ENCODE data around the gene HSD17B12. TPM values are rescaled to one million over a fixed set of nuclear protein-coding genes. Genes with fewer than 3 reads are reported as not detected.

The HSD17B12 gene
- polyA plus RNA-seq, 1 experiment = 67.7 TPM

DNA sequence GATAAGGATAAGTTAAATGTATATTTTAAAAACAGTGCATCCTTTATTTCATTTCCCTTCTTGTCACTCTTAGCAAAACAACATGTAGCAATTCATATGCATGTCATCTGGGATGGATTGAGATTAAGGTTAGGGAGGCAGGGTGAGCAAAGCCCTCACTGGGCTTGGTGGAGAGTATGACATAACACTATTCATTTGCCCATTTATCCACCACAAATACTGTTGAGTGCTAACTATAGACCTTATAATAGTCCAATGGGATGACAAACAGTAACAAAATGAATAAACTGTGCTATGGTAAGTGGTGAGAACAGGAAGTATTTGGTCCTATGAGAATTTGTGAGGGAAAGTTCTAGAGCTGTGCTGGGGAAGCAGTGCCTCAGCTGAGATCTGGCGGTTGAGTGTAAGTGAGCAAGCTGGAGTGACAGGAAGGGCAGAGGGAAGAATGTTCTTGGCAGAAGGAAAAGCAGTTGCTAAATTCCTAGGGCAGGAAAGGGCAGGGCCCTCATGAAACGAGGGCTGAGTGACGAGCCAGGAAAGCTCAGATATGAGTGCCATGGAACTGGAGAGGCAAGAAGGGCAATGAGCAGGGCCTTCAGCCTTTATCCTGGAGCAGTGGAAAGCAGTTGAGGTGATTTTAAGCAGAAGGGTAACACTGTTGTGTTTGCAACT is 6.7 kb downstream of the HSD17B12 start:
- TF ChIP-seq, protein P1, sequence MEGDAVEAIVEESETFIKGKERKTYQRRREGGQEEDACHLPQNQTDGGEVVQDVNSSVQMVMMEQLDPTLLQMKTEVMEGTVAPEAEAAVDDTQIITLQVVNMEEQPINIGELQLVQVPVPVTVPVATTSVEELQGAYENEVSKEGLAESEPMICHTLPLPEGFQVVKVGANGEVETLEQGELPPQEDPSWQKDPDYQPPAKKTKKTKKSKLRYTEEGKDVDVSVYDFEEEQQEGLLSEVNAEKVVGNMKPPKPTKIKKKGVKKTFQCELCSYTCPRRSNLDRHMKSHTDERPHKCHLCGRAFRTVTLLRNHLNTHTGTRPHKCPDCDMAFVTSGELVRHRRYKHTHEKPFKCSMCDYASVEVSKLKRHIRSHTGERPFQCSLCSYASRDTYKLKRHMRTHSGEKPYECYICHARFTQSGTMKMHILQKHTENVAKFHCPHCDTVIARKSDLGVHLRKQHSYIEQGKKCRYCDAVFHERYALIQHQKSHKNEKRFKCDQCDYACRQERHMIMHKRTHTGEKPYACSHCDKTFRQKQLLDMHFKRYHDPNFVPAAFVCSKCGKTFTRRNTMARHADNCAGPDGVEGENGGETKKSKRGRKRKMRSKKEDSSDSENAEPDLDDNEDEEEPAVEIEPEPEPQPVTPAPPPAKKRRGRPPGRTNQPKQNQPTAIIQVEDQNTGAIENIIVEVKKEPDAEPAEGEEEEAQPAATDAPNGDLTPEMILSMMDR (IDR thresholded peaks at IDR 0.05; ENCODE audit: insufficient read depth, low read depth, low read length) = no peak
- ChIA-PET POLR2A (interaction anchor here (0.5 kb wide), 1 partner anchor 80 kb away, joined by 4 read pairs; no protein-coding TSS in a partner anchor), CTCF (interaction anchor here (0.9 kb wide), 1 partner anchor 11 kb away, joined by 3 read pairs; no protein-coding TSS in a partner anchor)
- Histone ChIP-seq H3K27me3 (ENCODE audit: control insufficient read depth, insufficient read depth, low read length) (no peaks in the 10 kb centered on the region), H3K36me3 (ENCODE audit: control insufficient read depth, insufficient read depth, low read length) (no peaks in the 10 kb centered on the region), H3K4me3 (ENCODE audit: low read depth, low read length) (no peak overlapping the region)
- DNase-seq (ENCODE audit: low read depth) = no peak

DNA sequence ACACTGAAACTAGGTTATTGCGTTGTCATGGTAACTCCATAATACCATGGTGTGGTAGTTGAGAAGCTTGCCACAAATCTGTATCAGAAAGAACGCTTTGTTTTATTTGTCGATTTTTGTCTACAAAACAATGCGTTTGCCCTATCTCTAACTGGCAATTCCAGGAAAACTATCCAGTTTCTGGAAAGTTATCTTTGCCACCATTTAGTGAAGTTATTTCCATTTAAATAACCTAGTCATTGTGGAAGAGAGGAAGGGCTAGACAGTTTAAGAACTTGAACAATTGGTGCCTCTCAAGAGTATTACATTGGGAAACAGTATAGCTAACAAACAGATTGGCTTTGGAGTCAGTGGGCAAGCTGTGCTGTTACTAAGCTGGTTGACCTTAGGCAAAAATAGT is 7.9 kb downstream of the HSD17B12 start:
- POLR2A ChIA-PET = no interaction called here
- CTCF ChIA-PET = no interaction called here
- Histone ChIP-seq H3K36me3 (ENCODE audit: control insufficient read depth, insufficient read depth, low read length) (no peaks in the 10 kb centered on the region), H3K27me3 (ENCODE audit: control insufficient read depth, insufficient read depth, low read length) (no peaks in the 10 kb centered on the region), H3K4me3 (ENCODE audit: low read depth, low read length) (no peak overlapping the region)
- TF ChIP-seq, protein P1 (IDR thresholded peaks at IDR 0.05; ENCODE audit: insufficient read depth, low read depth, low read length) = no peak
- no peak for DNase-seq (ENCODE audit: low read depth)

DNA sequence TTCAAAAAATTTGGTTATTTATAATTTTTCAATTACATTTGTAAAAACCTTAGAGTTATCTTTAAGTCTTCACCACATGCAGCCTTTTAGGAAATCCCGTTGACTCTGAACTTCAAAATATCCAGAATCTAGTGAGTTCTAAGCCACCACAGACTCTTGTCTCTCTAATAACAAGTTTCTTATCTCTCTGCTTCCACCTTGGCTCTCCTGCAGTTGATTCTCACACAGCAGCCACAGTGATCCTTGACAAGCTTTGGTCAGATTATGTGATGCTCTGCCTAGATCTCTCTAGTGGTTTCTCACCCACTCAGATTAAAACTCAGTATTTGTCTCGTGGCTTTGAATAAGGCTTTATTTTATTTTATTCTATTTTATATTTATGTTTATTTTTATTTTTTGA is 8.6 kb downstream of the HSD17B12 start:
- DNase-seq (ENCODE audit: low read depth) = no peak
- CTCF ChIA-PET = no interaction called here
- Histone ChIP-seq H3K27me3 (ENCODE audit: control insufficient read depth, insufficient read depth, low read length) (no peaks in the 10 kb centered on the region), H3K4me3 (ENCODE audit: low read depth, low read length) (no peak overlapping the region), H3K36me3 (ENCODE audit: control insufficient read depth, insufficient read depth, low read length) (no peaks in the 10 kb centered on the region)
- POLR2A ChIA-PET = no interaction called here
- TF ChIP-seq, protein P1 (IDR thresholded peaks at IDR 0.05; ENCODE audit: insufficient read depth, low read depth, low read length) = no peak

DNA sequence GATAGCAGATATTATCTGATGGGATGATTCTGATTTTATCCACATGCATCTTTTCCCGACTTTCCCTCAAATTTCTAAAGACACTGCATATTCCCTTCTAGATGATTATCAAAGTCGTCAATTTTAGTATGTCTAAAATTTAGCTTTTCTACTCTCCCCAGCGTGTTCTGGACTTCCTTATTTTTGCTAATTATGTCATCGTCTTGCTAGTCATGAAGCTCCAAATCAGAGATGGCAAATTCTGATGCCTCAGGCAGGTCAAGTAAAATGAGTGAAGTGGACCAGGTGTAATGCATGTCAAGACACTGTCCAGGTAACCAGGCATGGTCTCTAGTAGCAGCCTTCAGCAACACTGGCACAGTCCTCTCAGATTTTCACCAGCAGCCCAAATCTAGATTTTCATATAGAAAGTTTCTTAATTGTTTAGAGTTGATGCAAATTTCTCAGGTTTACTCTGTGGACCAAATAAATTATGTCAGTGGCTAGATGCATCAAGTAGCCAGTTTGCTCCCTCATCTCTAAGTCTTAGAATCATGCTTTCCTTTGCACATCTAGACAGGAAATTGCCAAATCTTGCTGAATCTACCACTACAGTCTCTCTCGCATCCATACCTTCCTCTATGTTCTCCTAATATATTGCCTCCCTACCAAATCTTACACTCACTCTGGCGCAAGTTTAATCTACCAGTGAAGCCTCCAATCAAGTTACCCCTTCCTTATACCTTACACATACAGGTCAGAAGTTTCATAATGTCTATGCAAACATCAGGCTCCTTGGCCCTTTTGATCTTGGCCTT is 10.6 kb downstream of the HSD17B12 start:
- DNase-seq (ENCODE audit: low read depth) = no peak
- TF ChIP-seq, protein P1 (IDR thresholded peaks at IDR 0.05; ENCODE audit: insufficient read depth, low read depth, low read length) = no peak
- Histone ChIP-seq H3K36me3 (ENCODE audit: control insufficient read depth, insufficient read depth, low read length) (no peaks in the 10 kb centered on the region), H3K4me3 (ENCODE audit: low read depth, low read length) (no peak overlapping the region), H3K27me3 (ENCODE audit: control insufficient read depth, insufficient read depth, low read length) (no peaks in the 10 kb centered on the region)
- CTCF ChIA-PET = no interaction called here
- POLR2A ChIA-PET = no interaction called here

DNA sequence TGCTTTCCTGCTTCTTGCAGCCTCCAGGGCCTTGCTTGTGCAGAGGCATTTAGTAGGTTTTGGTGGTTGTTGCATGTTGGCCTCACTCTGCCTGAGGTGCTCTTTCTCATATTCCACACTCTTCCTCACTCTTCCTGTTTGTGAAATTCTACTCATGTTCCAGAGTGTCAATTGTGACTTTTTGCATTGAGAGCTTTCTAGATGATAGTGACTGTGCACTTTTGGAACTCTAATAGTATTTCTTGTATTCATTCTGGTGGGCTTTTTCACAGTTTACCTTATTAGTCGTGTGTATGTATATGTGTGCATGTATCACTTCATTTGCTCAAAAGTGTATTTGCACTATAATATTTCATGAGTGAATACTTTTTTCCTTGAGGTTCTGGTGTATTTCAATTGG is 11.3 kb downstream of the HSD17B12 start:
- TF ChIP-seq, protein P1 (IDR thresholded peaks at IDR 0.05; ENCODE audit: insufficient read depth, low read depth, low read length) = no peak
- Histone ChIP-seq H3K4me3 (ENCODE audit: low read depth, low read length) (no peak overlapping the region), H3K27me3 (ENCODE audit: control insufficient read depth, insufficient read depth, low read length) (no peaks in the 10 kb centered on the region), H3K36me3 (ENCODE audit: control insufficient read depth, insufficient read depth, low read length) (no peaks in the 10 kb centered on the region)
- CTCF ChIA-PET = no interaction called here
- POLR2A ChIA-PET = no interaction called here
- DNase-seq (ENCODE audit: low read depth) = no peak

Measured in BJ (cell line).